Thyroid gland (tissue), 4 donors: ENCODE results near the gene YIPF2.

Experiments used
- CTCF ChIP-seq, 6 experiments: fragments of 200-600 bp in 3 of 6; fragments of 450-650 bp in 3 of 6; sonication (generic) in 3 of 6; IDR thresholded peaks; one replicate each; pipeline ENCODE4 v1.5.1; 2016 to 2019; ENCODE audit warnings: antibody characterized with exemption in 6 of 6, mild to moderate bottlenecking in 2 of 6, inconsistent platforms in 1 of 6, moderate library complexity in 1 of 6
- POLR2A ChIP-seq, 2 donors: fragments of 450-650 bp; IDR thresholded peaks; one replicate each; pipeline ENCODE4 v1.6.1; 2017; ENCODE audit warnings: antibody characterized with exemption in 2 of 2, mild to moderate bottlenecking in 2 of 2, moderate library complexity in 1 of 2

DNA sequence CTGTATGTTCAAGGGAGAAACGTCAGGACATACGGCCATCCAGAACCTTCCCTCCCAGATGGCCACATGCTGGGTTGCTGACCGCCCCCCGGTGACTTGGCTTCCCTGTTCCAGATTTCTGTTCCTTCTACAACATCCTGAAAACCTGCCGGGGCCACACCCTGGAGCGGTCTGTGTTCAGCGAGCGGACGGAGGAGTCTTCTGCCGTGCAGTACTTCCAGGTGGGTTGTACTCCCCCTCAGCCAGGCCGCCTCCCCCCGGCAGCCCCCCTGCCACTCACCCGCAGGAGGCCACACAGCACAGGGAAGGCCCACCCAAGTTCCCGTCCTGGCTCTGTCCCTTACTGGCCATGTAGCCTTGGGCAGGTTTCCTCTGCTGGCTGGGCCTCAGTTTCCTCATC is 20.5 kb downstream of the YIPF2 start:
- no peak for TF ChIP-seq CTCF (IDR thresholded peaks at IDR 0.05)
- no peak for TF ChIP-seq POLR2A (IDR thresholded peaks at IDR 0.05)
